ENCODE results near the gene GTF2F2.
A peak's percentile ranks its signal among the peaks of the same experiment; 100 is the strongest.

The GTF2F2 gene

DNA sequence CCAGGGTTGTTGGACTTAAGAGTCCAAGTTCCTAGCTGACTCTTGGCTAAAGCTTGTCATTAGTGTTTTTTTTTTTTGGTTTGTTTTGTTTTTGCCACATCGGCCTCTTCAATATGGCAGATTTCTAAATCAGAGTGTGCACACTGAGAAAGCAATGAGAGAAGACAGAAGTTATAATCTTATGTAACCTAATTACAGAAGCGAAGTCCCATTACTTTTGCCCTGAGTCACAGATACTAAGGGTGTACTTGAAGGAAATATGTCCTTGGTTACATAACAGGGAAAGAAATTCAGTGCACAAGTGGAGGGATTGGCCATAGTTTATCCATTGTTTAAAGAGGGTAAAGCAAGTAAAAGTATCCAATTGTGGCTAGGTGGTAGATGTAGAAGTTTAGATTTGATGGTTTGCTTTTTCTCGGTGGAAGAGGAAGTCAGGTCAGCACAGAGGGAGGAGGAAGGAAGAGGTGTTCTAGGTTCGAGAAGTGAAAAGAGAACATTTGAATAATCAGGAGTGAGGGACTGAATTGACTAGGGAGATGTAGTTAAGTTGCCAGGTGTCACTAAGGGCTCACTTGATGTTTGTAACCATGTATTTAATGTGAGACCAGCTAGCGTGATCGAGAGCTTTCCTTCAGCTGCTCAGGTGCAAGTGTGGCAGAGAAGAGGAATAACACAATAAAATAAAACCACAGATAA lies 12.2 kb downstream of the GTF2F2 start:
- no peak for DNase-seq

DNA sequence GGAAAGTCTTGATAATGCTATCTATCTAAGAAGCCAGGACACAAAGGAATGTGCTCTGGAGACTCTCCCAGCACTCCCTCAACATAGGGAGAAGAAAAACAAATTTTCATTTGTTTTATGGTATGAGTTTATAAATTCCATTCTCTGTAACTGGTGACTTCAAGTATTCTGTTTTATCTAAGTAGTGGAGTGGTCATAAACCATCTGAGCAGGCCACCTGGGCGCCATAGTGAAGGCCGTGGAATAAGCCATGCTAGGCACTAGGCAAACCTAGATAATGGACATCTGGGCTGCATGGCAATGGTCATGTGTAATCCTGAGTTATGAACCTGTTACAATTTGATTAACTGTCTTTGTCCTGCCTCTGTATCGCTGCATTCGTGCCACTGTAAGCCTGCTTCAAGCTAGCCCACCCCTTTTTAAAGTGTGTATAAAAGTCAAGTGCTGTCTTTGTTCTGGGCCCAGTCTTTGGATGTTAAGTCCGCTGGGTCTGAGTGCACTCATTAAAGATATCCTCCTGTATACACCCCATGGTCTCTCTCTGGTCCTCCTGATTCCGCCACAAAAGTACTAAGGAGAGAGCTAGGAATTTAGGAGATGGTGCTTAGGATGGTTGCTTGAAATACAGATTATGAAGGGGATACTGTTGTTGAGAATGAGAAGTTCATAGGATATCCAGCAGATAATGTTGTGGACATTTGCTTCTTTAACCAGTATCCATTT lies 13.2 kb downstream of the GTF2F2 start:
- no peak for DNase-seq

DNA sequence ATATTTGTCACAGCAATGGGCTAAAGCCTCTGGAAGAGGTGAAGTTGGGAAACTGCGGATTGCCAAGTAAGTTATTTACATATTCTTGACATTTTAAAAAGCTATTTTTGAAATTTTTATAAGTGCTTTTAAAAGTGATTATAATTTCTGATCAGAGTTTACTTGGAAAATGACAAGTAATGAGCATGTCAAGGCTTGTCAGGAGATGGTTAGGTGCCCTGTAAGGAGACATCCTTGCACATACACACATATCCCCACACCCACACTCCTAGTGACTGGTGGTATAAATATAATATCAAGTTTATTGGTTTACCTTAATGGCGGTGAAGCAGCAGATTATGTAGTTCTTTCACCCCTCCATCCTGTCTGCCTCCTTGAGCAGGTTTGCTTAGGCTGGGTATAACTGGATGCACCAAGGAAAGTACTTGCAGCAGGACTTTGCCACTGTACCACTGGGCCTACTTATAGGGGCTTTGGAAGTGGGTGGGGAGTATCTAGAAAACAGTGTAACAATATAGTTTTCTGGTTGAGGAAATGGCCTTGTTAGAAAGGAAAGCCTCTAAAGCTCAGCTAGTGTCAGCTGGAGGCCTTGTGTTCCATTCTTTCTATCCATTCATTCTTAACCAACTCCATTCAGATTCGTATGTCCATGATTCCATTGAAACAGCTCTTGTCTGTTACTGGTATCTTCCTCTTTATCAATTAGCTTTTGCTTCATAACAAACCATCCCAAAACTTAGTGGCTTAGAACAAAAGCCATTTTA lies 16.6 kb downstream of the GTF2F2 start:
- DNase-seq = no peak

DNA sequence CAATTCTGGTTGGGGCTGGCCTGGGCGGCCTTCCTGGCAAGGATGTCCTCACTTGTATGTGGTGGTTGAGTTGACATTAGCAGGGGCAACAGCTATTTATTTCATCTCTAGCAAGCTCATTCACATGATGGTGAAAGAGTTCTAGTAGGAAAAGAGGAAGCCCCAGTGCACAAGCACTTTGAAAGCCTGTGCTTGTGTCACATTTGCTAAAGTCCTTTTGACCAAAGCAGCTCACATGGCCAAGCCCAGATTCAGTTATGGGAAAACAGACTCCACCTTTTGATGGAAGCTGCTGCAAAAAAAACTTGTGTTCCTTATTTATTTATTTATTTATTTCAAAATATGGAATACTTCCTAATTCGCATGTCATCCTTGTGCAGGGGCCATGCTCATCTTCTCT lies 17.2 kb downstream of the GTF2F2 start:
- DNase-seq = no peak

DNA sequence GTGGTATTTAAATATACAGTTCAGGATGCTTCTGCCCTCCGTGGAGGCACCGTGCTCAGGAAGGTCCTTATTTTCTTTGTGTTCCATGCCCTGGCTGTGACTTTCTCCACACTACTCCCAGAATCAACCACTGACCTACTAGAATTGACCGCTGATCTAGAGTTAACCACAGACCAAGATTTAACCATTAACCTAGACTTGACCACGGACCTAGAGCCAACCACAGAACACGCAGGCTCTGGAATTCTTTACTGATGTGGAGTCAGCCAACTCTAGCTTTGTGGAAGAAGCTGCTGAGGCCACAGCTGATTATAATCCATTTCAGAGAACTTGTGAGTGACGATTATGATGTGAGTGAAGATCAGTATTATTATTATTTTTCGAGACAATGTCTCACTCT lies 18.0 kb downstream of the GTF2F2 start:
- peak; percentile 15 for DNase-seq

DNA sequence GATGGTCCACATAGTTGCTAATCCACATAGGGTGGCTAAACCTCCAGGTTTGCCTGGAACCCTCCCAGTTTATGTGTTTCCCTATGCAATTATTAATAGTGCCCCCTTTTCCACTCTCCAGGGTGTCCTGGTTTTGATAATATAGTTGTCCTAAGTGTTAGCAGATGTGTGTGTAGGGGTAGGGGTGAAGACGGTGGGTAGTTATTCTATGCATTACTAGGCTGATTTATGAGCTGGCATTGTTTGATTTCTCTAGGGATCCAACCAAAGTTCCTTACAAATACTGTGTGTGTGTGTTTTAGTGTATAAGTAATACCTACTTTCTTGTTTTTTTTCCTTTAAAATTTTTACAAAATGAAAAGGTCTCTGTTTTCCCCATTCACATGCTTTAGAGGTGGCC lies 21.1 kb downstream of the GTF2F2 start:
- DNase-seq = no peak

DNA sequence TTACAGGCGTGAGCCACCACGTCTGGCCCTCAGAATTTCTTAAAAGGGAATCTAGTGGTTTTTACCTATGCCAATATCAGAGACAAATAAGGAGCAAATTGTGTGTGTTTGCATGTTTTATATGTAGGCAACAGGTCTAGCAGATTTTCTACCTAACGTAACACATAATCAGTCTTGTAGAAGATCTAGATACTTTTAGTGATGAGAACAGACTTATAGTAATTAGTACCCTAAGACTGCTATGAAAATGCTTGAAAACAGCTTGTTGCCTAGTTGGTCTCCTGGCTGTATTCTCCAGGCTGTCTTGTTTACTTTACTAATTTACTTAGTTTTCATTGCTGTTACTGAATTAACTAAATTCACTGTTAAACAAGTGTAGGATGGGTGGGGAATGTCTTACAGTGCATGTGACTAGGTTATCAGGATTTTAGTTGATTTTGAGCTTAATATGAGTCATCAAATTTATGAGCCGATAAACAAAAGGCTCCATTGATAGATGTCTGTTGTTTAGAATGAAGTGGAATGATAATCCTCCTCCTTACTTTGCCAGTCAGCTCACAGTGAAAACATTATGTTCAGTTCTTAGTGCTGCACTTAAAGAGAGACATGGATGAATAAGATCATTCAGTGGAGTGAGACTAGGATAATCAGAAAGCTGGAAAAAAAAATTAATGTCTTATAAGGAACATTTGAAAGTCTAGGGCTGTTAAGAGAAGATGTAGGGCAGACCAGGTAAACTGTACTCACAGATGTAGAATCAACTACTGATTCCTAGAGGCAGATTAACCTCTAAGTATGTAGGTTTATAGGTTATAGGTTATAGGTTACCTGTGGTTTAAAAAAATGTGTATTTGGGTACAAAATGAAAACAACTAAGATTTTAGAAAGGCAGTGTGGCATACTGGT lies 22.4 kb downstream of the GTF2F2 start:
- DNase-seq = peak; percentile 81

DNA sequence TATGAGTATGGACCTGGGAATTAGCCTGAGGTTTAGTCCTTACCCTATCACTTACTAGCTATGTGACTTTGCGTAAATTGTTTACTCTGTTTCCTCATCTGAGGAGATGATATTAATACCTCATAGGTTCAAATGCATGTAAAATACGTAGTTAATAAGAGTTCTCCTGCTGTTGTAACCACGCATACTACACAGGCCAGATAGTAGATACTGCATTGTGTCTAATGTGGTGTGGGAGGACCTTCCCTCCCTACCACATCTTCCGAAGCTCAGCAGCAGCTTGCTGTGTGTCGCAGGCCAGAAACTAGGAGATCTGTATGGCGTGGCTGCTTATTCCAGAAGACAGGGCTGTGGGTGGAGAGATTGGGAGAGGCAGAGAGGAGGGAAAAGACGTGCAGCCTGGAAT lies 23.0 kb downstream of the GTF2F2 start:
- no peak for DNase-seq

DNA sequence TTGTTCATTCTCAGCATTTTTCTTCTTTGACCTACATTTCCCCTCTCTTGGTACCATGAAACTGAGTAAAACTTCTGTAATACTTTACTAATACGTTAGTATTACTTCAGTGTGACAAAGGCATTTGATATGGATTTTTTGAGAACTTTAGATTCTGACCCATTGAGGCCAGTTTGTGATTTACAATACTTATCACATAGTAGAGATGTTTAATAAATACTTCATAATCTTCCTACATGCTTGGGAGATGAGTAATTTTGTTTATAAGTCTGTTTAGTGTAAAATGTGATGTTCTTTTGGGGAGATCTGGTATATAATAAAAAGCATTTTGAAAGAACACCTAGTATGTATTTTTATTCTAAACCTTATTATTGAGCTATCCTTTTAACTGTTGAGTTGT lies 29.7 kb downstream of the GTF2F2 start:
- DNase-seq = no peak

DNA sequence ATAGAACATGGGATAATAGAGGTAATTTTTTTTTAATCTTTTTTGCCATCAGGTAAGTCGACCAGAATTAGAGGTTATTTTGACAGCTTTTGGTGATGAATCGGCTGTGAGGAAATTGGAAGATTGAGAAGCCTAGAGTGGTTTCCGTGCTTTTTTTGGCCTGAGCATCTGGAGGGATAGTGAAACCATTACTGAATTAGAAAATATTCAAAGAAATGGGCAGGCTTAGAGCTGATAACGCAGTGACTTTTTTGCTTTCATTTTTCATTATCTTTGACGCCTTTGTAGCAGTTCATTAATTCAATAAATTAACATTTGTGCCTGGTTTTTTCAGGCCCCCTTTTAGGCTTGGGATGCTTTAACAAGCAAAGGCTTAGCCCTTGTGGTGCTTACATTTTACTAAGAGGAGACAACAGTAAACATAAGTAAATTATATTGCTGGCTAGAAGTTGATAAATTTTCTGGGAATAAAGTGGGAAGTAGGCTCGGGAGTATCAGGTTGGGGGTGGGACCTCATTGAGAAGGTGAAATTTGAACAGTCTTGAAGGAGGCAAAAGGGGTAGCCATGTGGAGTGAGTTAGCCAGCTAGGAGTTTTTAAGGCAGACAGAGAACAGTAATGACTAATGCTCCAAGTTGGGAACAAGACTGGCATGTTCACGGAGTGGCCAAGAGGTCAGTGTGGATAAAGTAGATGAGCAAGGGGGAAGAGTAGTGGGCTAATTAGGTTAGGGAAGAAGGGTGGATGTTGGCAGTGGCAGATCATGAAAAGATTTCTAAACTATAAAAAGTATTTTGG lies 36.5 kb downstream of the GTF2F2 start:
- no peak for DNase-seq

DNA sequence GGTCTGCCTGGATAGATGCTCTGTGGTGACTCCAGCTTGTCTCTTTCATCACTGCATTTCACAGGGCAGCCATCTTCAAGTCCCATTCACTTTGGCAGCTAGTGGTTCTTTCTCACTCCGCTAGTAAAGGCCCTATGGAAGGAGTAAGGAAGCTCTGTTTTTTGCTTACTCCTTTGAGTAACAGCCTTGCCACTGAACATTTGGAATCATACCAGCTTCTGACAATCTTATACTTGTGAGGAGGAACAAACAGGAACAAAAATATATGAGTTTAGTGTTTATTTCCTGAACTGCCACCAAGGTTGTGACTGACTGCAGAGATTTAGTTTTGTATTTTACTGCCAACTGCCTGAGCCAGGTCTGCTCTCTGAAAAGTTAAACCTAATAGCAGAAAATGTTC lies 41.9 kb downstream of the GTF2F2 start:
- no peak for DNase-seq

DNA sequence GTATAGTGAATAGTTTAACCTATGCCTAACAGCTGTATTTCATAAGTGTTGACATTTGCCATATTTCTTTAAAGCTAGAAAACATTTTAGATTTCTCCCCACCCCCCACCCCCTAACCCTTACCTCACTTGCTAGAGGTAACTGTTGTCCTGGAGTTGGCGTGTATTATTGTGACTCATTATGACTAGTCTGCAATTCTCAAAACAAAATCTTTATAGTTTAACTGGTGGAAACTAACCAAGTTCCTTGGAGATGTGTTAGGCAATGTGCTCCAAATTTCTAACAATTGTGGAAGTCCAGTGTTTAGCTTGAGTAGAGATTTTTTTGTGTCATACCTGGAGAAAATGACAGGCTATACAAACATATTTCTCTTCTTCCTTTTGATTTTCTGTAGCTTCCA lies 42.5 kb downstream of the GTF2F2 start:
- DNase-seq = peak; percentile 85

DNA sequence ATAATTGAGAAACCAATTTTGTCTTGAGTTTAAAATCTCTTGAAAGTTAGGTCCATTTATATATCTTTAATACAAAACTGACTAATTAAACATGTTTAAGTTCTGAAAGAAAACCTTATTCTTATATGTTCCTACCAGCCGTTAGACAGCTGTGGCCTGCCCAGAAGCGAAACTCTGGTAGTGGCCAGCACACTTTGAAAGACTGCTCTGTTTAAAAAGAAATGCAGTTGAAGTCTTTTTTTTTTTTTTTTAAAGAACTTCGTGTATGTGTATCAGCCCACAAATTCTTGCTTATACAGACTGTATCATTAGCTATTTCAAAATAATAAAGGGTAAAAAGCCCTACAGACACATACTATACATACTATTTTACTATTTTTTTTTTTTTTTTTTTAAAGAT lies 46.5 kb downstream of the GTF2F2 start:
- DNase-seq = no peak

DNA sequence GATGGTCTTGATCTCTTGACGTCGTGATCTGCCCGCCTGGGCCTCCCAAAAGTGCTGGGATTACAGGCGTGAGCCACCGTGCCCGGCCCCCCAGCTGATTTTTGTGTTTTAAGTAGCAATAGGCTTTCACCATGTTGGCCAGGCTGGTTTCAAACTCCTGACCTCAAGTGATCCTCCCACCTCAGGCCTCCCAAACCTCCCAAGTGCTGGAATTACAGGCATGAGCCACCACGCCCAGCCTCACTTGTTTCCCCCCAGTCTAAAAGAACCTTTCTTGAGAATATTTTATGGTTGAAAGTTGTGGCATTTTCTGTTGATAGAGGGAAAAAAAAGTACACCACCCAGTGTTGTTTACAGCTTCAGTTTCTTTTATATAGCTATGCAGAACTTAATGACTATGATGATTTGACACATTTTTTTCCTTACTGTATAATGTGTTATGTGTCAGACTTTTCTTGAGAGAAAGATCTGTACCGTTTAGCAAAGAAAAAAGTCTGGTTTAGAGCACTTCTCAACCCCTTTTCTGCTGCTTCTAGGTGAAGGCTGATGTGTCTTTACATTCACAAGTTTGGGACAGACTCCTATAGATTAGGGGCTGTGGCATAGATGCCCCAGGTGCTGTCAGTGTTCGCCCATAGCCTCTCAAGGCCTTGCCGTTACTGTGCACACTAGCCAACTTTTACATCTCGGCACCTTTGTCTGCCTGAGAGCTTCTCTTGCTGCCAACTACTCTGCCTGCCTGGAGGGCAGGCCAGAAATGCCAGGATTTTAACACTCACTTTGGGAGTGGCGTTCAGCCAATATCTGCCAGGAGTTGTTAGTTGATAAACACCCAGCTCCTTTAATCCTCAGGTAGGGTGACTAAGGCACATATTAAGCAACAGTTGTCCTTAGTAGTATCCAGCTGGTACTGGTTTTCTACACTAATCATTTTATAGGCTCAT lies 47.6 kb downstream of the GTF2F2 start:
- DNase-seq = peak; percentile 24

DNA sequence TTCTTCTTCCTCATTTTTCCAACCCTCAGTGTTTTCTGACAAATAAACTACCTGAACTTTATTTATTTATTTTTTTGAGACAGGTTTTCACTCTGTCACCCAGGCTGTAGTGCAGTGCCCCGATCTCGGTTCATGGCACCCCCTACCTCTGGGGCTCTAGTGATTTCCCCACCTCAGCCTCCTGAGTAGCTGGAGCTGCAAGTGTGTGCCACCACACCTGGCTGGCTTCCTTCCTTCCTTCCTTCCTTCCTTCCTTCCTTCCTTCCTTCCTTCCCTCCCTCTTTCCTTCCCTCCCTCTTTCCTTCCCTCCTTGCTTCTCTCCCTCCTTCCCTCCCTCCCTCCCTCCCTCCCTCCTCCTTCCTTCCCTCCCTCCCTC lies 48.2 kb downstream of the GTF2F2 start:
- no peak for DNase-seq

DNA sequence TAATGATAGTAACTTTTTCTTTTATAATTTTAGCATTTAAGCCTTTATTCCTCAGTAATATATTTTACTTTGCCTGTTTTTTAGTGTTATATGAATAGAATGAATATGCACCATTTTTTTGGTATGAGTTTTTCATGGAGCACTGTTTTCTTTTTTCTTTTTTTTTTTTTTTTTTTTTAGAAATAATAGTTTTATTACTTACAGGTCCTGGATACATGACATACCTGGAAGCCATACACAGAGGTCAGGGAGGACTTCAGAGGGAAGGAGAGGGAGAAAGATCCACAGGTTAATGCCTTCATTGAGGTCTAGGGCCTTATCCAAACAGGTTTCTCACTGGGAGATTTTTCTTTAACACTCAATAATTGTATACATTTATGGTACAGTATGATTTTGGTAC lies 54.2 kb downstream of the GTF2F2 start:
- no peak for DNase-seq

DNA sequence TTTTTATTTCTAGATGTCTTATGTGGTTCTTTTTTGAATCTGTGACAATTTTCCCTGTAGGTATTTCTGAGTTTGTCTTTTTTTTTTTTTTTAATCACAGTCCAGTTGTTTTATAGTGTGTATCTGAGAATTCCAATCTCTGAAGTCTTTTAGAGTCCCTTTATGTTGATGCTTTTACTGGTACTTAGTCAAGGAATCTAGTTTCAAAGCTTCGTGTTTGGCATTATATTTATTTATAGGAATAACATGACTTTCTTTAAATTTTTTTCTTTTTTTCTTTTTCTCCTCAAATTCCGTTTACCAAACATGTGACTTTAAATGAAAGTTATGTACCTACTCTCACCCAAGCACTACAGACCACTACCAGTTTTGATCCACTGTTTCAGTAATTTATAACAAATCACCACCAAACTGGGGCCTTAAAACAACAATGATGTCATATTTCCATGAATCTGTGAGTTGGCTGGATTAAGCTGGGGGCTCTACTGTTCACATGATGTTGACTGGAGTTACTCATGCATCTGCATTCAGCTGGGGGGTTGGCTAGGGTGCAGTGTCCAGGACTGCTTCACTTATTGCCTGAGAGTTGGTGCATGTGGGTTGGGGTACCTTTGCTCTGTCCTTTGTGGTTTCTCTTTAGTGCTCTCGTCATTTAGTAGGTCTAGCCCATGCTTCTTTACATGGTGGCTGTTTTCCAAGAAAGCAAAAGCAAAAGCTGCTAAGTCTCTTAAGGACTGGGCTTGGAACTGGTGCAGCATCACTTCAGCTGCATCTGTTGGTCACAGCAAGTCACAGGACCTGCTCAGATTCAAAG lies 58.2 kb downstream of the GTF2F2 start:
- peak; percentile 76 for DNase-seq

DNA sequence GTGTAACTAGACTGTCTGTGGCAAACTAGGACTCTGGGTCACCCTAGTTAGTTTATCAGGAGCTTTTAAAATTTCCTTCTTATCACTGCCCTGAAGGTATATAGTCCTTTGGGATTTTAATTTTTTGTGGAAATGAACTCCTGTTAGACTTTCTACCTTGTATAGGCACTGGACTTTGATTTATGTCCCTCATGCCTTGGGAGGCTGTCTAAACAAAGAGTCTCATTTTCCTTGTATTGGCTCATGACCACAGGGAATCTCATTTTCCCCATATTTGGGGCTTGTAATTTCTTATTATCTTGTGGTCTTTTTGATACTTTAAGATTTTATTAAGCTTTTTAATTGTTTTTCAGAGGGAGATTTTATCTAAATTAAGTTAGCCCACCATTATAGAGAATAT lies 59.1 kb downstream of the GTF2F2 start:
- peak; percentile 49 for DNase-seq

DNA sequence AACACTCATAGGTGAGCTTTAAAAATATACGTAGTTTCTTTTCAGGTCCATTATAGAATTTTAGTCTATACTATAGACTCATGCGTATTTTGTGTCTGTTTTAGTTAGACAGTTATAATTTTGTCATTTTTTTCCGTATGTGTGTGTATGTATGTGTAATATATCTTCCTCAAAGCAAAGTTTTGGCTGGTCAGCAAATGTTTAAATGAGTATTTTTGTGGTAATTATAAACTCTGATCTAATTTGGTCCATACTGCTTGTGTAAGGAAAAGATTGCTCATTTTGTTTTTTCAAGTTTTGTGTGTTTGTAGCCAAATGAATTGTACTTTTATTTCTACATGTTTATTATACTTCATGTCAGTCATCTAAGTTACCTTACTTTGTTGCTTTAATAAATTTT lies 60.0 kb downstream of the GTF2F2 start:
- DNase-seq = no peak

Measured in kidney glomerular epithelial cell (primary cell).